HCT116 (cell line): Measurements from ENCODE around the gene CHN1.

ENCODE experiments used
- ATF3 ChIP-seq: IDR thresholded peaks from 2 replicates; pipeline ENCODE4 v1.6.1; 2012
- MAX ChIP-seq: IDR thresholded peaks from 2 replicates; pipeline ENCODE4 v1.6.1; 2012
- POLR2A ChIP-seq: IDR thresholded peaks from 2 replicates; pipeline ENCODE4 v1.7.0; 2011; ENCODE audit warnings: borderline replicate concordance; ENCODE audit not compliant: insufficient read depth, insufficient read length; ENCODE audit errors: extremely low read depth
- POLR2AphosphoS5 ChIP-seq: IDR thresholded peaks from 2 replicates; pipeline ENCODE4 v1.6.1; 2011; ENCODE audit warnings: mild to moderate bottlenecking, low read depth, low read length, moderate library complexity
- RAD21 ChIP-seq: IDR thresholded peaks from 2 replicates; pipeline ENCODE4 v1.6.1; 2012; ENCODE audit warnings: low read depth, mild to moderate bottlenecking
- TCF7L2 ChIP-seq: IDR thresholded peaks from 2 replicates; pipeline ENCODE4 v1.7.0; 2011; ENCODE audit warnings: borderline replicate concordance, inconsistent platforms; ENCODE audit not compliant: insufficient read depth, insufficient read length; ENCODE audit errors: extremely low read depth
- YY1 ChIP-seq: IDR thresholded peaks from 2 replicates; pipeline ENCODE4 v1.6.1; 2011; ENCODE audit warnings: low read length, low read depth, moderate library complexity, mild to moderate bottlenecking; ENCODE audit not compliant: insufficient replicate concordance; ENCODE audit errors: extremely low read depth
- TF ChIP-seq, protein P1 (sequence below), 3 experiments: fragments of 200-600 bp in 1 of 3; sonication (generic) in 1 of 3; IDR thresholded peaks in 2 of 3; conservative IDR thresholded peaks in 1 of 3; 2 replicates each; pipeline ENCODE4 v1.5.1; 2012 to 2017; ENCODE audit warnings: low read depth in 2 of 3, low read length in 2 of 3, antibody characterized with exemption in 1 of 3, borderline replicate concordance in 1 of 3, control low read depth in 1 of 3, mild to moderate bottlenecking in 1 of 3, mixed read lengths in 1 of 3, mixed run types in 1 of 3, moderate library complexity in 1 of 3; ENCODE audit not compliant: insufficient read depth in 1 of 3

DNA sequence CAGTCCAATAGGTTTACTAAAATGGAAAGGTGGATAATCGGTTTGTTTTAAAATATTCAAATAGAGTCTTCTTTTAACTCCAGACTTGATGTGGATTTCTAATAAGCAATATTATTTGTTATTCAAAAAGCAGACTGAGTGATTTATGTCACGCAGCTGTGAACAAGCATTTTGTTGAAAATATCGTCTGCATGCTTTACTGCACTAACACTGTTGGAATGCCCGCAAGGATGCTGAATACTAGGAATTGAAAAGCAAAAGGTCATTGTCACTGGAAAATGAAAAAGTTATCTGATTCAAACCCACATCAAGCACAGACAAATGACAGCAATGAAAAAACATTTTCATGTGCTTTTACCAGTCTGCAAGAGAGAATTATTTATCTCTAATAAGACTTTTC is 31.1 kb downstream of the CHN1 start:
- no peak for TF ChIP-seq RAD21
- no peak for TF ChIP-seq MAX
- no peak for TF ChIP-seq TCF7L2
- TF ChIP-seq, protein P1, sequence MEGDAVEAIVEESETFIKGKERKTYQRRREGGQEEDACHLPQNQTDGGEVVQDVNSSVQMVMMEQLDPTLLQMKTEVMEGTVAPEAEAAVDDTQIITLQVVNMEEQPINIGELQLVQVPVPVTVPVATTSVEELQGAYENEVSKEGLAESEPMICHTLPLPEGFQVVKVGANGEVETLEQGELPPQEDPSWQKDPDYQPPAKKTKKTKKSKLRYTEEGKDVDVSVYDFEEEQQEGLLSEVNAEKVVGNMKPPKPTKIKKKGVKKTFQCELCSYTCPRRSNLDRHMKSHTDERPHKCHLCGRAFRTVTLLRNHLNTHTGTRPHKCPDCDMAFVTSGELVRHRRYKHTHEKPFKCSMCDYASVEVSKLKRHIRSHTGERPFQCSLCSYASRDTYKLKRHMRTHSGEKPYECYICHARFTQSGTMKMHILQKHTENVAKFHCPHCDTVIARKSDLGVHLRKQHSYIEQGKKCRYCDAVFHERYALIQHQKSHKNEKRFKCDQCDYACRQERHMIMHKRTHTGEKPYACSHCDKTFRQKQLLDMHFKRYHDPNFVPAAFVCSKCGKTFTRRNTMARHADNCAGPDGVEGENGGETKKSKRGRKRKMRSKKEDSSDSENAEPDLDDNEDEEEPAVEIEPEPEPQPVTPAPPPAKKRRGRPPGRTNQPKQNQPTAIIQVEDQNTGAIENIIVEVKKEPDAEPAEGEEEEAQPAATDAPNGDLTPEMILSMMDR (IDR thresholded peaks at IDR 0.05 in 2 of 3, conservative IDR thresholded peaks at IDR 0.05 in 1 of 3; ENCODE audit: borderline replicate concordance in 1 of 3, insufficient read depth in 1 of 3, low read depth in 2 of 3, low read length in 2 of 3): no peak
- no peak for TF ChIP-seq ATF3
- no peak for TF ChIP-seq YY1
- no peak for TF ChIP-seq POLR2AphosphoS5
- no peak for TF ChIP-seq POLR2A
